ENCODE measurements around the gene SORBS2. TPM values are rescaled to one million over a fixed set of nuclear protein-coding genes. Genes with fewer than 3 reads are reported as not detected.

SORBS2 gene
- total RNA-seq, 1 experiment from 2014 or later, result 0.34 TPM

DNA sequence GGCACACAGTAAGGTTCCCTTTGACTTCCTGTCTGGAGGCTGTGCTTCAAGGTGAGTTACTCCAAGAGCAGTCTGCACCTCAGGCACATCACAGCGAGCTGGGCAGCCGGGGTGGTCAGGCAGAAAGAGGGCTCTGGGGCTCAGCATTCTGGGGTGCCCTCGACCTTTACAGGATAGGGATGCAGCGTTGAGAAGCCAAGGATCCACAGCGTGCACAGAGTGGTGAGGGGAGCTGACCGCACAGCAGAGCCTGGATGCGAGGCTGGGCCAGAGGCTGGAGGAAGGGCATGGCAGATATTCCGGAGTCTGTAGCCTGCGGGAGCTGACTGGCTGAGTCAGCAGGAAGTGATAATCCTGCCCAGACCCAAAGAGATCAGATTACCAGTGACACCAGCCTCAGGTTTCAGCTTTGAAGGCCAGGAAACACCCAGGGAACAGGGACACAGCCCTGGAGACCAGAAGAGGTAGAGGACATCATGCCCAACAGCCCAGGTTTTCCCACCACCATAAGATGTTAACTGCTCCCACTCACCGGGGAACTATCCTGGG is 238.3 kb downstream of the SORBS2 start:
- Histone ChIP-seq H4K20me1 (ENCODE audit: insufficient read depth) (no peaks in the 10 kb centered on the region), H3K4me1 (ENCODE audit: control insufficient read depth in 1 of 2, insufficient read depth in 2 of 2, low read length in 2 of 2) (peaks cover 8 to 19% of the 10 kb centered on the region in 2 experiments), H3K9me2 (ENCODE audit: insufficient read depth) (no peaks in the 10 kb centered on the region; the same call in 1 of the 2 replicates), H3K36me3 (ENCODE audit: control insufficient read depth in 1 of 2, insufficient read depth in 2 of 2, low read length in 2 of 2) (no peaks in the 10 kb centered on the region), H3K4me2 (ENCODE audit: low read length) (peak overlapping the region; percentile 96), H3K79me2 (ENCODE audit: insufficient read depth, low read length) (no peaks in the 10 kb centered on the region), H3K4me3 (replicated peaks in 1 of 2; ENCODE audit: low read depth in 1 of 2, low read length in 2 of 2) (peak overlapping the region; percentile 53 to 64), H2AFZ (ENCODE audit: low read depth, low read length, poor library complexity, severe bottlenecking) (peak overlapping the region; percentile 57), H3K27me3 (ENCODE audit: insufficient read depth, low read length) (no peaks in the 10 kb centered on the region), H3K27ac (ENCODE audit: low read depth, low read length) (peak overlapping the region; percentile 68), H3K9ac (ENCODE audit: low read length) (peak overlapping the region; percentile 75), H3K9me3 (ENCODE audit: control insufficient read depth in 1 of 2, insufficient read depth in 1 of 2, low read depth in 1 of 2, low read length in 2 of 2) (no peaks in the 10 kb centered on the region)
- DNase-seq (ENCODE audit: low read depth, low spot score), result peak; percentile 91
- CTCF ChIA-PET, result no interaction called here
- intact Hi-C loops (cut with micrococcal nuclease), result no loop called here
- ATAC-seq, result peak; percentile 98
- POLR2A ChIA-PET, result interaction anchor here (0.9 to 2.0 kb wide), 7 partner anchors 9 to 37 kb away, joined by 3 to 10 read pairs (median 4); no protein-coding TSS in a partner anchor
- no TSS peak for BruUV-seq (replicated peaks)
- RAD21 ChIA-PET (ENCODE audit: low non-redundant PET in 1 of 2, low total read pairs in 2 of 2, uncharacterized antibody in 2 of 2, unreplicated experiment in 2 of 2), result interaction anchor here in 1 of 2 experiments (1.0 kb wide), 1 partner anchor 39 kb away, joined by 7 read pairs; the partner anchor contains the start of gene PDLIM3
- no peak for TF ChIP-seq EZH2phosphoT487 (IDR thresholded peaks at IDR 0.05; ENCODE audit: borderline replicate concordance)
- TF ChIP-seq FOSL1 (IDR thresholded peaks at IDR 0.05; ENCODE audit: low read depth), result peak; percentile 76
- TF ChIP-seq ELF1 (IDR thresholded peaks at IDR 0.05; ENCODE audit: borderline replicate concordance, low read depth), result no peak
- no peak for TF ChIP-seq REST (IDR thresholded peaks at IDR 0.05; ENCODE audit: low read depth)
- no peak for TF ChIP-seq ZNF274 (IDR thresholded peaks at IDR 0.05; ENCODE audit: low read depth, low read length)
- TF ChIP-seq, protein P1, sequence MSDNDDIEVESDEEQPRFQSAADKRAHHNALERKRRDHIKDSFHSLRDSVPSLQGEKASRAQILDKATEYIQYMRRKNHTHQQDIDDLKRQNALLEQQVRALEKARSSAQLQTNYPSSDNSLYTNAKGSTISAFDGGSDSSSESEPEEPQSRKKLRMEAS (IDR thresholded peaks at IDR 0.05), result peak; percentile 64
- peak; percentile 75 for TF ChIP-seq ZBTB33 (IDR thresholded peaks at IDR 0.05; ENCODE audit: extremely low read depth, insufficient replicate concordance, low read length)
- TF ChIP-seq SRF (IDR thresholded peaks at IDR 0.05; ENCODE audit: low read depth), result no peak
- peak; percentile 72 for TF ChIP-seq POLR2A (IDR thresholded peaks at IDR 0.05; ENCODE audit: borderline replicate concordance, extremely low read depth, insufficient read depth, insufficient read length)
- peak; percentile 88 for TF ChIP-seq SP1 (IDR thresholded peaks at IDR 0.05; ENCODE audit: low read depth)
- TF ChIP-seq ATF3 (IDR thresholded peaks at IDR 0.05), result no peak
- TF ChIP-seq TCF7L2 (IDR thresholded peaks at IDR 0.05; ENCODE audit: borderline replicate concordance, extremely low read depth, insufficient read depth, insufficient read length), result peak; percentile 90
- TF ChIP-seq, protein P2, sequence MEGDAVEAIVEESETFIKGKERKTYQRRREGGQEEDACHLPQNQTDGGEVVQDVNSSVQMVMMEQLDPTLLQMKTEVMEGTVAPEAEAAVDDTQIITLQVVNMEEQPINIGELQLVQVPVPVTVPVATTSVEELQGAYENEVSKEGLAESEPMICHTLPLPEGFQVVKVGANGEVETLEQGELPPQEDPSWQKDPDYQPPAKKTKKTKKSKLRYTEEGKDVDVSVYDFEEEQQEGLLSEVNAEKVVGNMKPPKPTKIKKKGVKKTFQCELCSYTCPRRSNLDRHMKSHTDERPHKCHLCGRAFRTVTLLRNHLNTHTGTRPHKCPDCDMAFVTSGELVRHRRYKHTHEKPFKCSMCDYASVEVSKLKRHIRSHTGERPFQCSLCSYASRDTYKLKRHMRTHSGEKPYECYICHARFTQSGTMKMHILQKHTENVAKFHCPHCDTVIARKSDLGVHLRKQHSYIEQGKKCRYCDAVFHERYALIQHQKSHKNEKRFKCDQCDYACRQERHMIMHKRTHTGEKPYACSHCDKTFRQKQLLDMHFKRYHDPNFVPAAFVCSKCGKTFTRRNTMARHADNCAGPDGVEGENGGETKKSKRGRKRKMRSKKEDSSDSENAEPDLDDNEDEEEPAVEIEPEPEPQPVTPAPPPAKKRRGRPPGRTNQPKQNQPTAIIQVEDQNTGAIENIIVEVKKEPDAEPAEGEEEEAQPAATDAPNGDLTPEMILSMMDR (IDR thresholded peaks at IDR 0.05 in 2 of 3, conservative IDR thresholded peaks at IDR 0.05 in 1 of 3; ENCODE audit: borderline replicate concordance in 1 of 3, insufficient read depth in 1 of 3, low read depth in 2 of 3, low read length in 2 of 3), result no peak
- 0 out of 2 replicates have a peak, but pooled peaks have one; percentile 33 for TF ChIP-seq SIN3A (IDR thresholded peaks at IDR 0.05; ENCODE audit: low read depth)
- peak; percentile 78 for TF ChIP-seq CBX3 (IDR thresholded peaks at IDR 0.05; ENCODE audit: low read depth)
- peak; percentile 27 for TF ChIP-seq RAD21 (IDR thresholded peaks at IDR 0.05; ENCODE audit: low read depth)
- TF ChIP-seq ZFX (IDR thresholded peaks at IDR 0.05), result no peak; the same call in 1 of the 2 replicates
- no peak for TF ChIP-seq CEBPB (IDR thresholded peaks at IDR 0.05; ENCODE audit: low read depth)
- TF ChIP-seq EGR1 (IDR thresholded peaks at IDR 0.05; ENCODE audit: low read depth), result no peak
- TF ChIP-seq EZH2 (IDR thresholded peaks at IDR 0.05), result no peak
